Measurements from ENCODE around the gene CCDC91. TPM values are rescaled to one million over a fixed set of nuclear protein-coding genes. Genes with fewer than 3 reads are reported as not detected.

The CCDC91 gene
- total RNA-seq, 1 donor from 2014 or later: 23.2 TPM

DNA sequence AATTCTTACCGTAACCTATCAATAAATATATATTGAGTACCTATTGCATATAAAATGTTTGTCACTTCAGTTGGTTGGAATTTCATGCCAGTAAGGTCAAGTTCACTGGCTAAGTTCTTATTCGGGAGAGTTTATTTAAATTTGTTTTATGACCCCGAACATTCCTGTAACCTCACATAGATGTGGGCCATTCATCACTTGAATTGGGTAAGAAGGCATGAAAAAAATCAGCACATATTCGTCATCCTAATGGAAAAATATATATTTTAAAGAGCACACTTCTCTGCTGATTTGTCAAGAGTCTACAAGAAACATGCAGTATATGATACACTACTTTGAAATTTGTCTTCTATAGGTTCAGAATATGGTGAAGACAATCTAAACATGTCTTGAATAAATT is 263.4 kb downstream of the CCDC91 start:
- Mint-ChIP-seq H3K36me3 (peaks cover 15% of the 10 kb centered on the region), H3K4me3 (no peak overlapping the region), H3K27ac (no peak overlapping the region), H3K27me3 (no peaks in the 10 kb centered on the region), H3K9me3 (no peaks in the 10 kb centered on the region), H3K4me1 (ENCODE audit: unreplicated experiment) (no peaks in the 10 kb centered on the region)
- DNase-seq (ENCODE audit: extremely low spot score, unreplicated experiment): no peak
- TF ChIP-seq, protein P1, sequence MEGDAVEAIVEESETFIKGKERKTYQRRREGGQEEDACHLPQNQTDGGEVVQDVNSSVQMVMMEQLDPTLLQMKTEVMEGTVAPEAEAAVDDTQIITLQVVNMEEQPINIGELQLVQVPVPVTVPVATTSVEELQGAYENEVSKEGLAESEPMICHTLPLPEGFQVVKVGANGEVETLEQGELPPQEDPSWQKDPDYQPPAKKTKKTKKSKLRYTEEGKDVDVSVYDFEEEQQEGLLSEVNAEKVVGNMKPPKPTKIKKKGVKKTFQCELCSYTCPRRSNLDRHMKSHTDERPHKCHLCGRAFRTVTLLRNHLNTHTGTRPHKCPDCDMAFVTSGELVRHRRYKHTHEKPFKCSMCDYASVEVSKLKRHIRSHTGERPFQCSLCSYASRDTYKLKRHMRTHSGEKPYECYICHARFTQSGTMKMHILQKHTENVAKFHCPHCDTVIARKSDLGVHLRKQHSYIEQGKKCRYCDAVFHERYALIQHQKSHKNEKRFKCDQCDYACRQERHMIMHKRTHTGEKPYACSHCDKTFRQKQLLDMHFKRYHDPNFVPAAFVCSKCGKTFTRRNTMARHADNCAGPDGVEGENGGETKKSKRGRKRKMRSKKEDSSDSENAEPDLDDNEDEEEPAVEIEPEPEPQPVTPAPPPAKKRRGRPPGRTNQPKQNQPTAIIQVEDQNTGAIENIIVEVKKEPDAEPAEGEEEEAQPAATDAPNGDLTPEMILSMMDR (conservative IDR thresholded peaks at IDR 0.05): no peak

DNA sequence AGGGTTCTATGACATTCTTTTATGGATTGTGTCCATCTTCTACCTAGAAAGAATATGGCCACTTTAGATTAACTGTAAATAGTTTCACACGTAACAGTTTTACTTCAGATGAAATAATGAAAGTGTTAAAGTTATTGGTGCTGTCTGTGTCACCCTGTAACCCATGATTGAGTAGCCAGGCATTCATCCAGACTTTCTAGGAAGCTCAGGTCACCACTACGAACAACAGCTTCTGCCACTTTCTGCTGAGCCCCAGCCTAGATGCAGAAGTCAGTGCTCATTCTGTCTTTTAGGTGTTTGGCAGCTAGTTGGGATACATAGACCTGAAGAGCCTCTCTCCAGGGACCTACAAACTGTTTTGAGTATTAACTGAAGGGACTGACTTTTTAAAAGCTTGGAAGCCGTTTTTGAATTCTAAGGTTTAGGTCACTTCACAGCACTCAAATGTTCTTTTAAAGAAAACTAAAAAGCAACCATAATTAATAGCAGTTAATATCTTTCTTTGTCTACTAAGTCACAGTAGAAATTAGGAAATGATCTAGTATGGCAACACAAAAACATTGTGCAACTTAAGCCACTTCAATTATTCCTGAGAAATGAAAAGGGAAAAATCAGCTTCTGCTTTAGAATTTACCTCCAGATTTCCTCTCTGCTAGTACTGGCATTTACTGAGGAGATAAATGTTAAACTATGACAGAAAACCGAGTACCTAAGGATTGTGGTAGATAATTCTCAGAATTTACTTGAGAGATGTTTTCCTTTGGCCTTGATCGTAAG is 266.9 kb downstream of the CCDC91 start:
- Mint-ChIP-seq H3K36me3 (peaks cover 28% of the 10 kb centered on the region), H3K4me1 (ENCODE audit: unreplicated experiment) (no peaks in the 10 kb centered on the region), H3K27me3 (no peaks in the 10 kb centered on the region), H3K27ac (no peak overlapping the region), H3K9me3 (no peaks in the 10 kb centered on the region), H3K4me3 (no peak overlapping the region)
- no peak for DNase-seq (ENCODE audit: extremely low spot score, unreplicated experiment)
- TF ChIP-seq, protein P1 (conservative IDR thresholded peaks at IDR 0.05): no peak

DNA sequence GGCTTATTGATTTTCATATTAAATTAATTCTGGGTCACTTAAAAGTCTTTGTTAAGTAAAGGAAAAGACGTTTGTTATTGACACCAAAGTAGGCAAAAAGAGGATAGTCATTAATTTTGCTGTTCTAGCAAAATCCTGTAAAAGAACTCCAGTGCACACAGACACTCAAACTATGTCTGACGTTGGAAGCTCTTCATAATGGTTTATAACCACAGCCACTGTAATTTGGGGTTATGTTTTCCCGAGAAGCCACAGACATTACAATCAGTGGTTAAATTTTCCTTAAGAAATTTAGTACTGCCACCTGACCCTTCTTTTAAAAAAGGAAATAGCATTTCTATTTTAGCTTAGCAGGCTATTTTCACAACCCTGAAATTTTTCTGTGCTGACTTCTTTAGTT is 267.5 kb downstream of the CCDC91 start:
- H3K4me1 Mint-ChIP-seq (ENCODE audit: unreplicated experiment): no peaks in the 10 kb centered on the region
- H3K4me3 Mint-ChIP-seq: no peak overlapping the region
- no peaks in the 10 kb centered on the region for H3K9me3 Mint-ChIP-seq
- H3K27ac Mint-ChIP-seq: no peak overlapping the region
- DNase-seq (ENCODE audit: extremely low spot score, unreplicated experiment): no peak
- H3K27me3 Mint-ChIP-seq: no peaks in the 10 kb centered on the region
- H3K36me3 Mint-ChIP-seq: peaks cover 31% of the 10 kb centered on the region
- TF ChIP-seq, protein P1 (conservative IDR thresholded peaks at IDR 0.05): no peak

DNA sequence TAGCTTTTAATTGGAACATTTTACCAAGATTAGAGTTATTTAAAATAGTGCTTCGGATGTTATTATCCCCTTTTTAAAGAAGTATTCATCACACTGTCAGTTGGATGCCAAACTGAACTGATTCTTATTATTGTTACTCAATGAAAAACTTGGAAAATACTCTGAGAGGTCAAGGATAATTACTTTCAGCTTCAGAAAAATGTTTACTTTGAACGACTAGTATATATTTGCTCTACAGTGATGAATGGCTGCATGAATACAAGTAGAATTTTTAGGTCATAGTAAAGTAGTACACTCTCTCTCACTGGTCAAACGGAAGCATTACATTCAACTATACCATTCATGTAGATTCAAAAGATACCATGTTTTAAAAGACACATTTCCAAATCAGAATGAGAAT is 269.2 kb downstream of the CCDC91 start:
- H3K27me3 Mint-ChIP-seq: no peaks in the 10 kb centered on the region
- H3K27ac Mint-ChIP-seq: no peak overlapping the region
- TF ChIP-seq, protein P1 (conservative IDR thresholded peaks at IDR 0.05): no peak
- no peaks in the 10 kb centered on the region for H3K4me1 Mint-ChIP-seq (ENCODE audit: unreplicated experiment)
- H3K36me3 Mint-ChIP-seq: peaks cover 34% of the 10 kb centered on the region
- H3K9me3 Mint-ChIP-seq: no peaks in the 10 kb centered on the region
- DNase-seq (ENCODE audit: extremely low spot score, unreplicated experiment): no peak
- H3K4me3 Mint-ChIP-seq: no peak overlapping the region

DNA sequence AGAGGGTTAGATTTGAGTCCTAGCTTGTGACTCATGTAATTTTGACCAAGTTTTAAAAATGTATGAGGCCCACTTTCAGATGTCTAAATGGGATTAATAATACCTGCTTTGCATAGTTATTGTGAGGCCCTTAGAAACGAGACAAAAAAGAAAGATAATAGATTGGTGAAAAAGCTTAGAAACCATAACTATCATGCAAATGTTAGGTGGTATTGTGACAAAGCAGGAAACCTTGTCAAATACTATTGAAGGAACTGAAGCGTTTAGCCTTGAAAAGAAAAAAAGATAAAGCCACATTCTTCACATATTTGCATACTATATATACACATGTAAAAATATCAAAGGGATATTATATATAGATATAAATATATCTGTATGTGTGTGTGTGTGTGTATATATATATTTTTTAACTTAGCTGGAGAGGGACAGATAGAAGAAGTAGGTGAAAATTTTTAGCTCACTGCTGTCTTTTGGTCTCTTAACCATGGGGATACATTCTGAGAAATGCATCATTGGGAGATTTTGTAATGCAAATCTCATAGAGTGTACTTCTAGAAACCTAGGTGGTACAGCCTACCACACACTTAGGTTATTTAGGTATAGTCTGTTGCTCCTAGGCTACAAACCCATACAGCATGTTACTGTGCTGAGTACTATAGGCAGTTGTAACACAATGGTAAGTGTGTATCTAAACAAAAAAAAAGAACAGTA is 270.3 kb downstream of the CCDC91 start:
- Mint-ChIP-seq H3K36me3 (peaks cover 31% of the 10 kb centered on the region), H3K4me3 (no peak overlapping the region), H3K4me1 (ENCODE audit: unreplicated experiment) (no peaks in the 10 kb centered on the region), H3K27ac (no peak overlapping the region), H3K27me3 (no peaks in the 10 kb centered on the region), H3K9me3 (no peaks in the 10 kb centered on the region)
- TF ChIP-seq, protein P1 (conservative IDR thresholded peaks at IDR 0.05): no peak
- no peak for DNase-seq (ENCODE audit: extremely low spot score, unreplicated experiment)

Measured in type B pancreatic cell (in vitro differentiated cells).